H9 (cell line): ENCODE data around the gene SMPD2. TPM values are rescaled to one million over a fixed set of nuclear protein-coding genes. Genes with fewer than 3 reads are reported as not detected.

Source experiments
- DNase-seq: peaks from one replicate; pipeline ENCODE4 v3.0.0-alpha.2; 2017
- H2AFZ ChIP-seq: one replicate; pipeline ENCODE4 v1.6.1; 2013; ENCODE audit warnings: mild to moderate bottlenecking, low read length, control low read depth, moderate library complexity
- H2AK5ac ChIP-seq: 2 replicates; pipeline ENCODE4 v1.6.1; 2013; ENCODE audit warnings: low read length, control low read depth, mixed read lengths; ENCODE audit not compliant: insufficient read length
- H2BK120ac ChIP-seq: one replicate; pipeline ENCODE4 v1.6.1; 2013; ENCODE audit warnings: low read depth, mild to moderate bottlenecking, low read length, control low read depth, inconsistent platforms; ENCODE audit not compliant: poor library complexity, severe bottlenecking
- H2BK12ac ChIP-seq: 2 replicates; pipeline ENCODE4 v1.6.1; 2013; ENCODE audit warnings: low read length, control low read depth, mixed read lengths, low read depth; ENCODE audit not compliant: insufficient read length
- H2BK15ac ChIP-seq: 2 replicates; pipeline ENCODE4 v1.6.1; 2013; ENCODE audit warnings: low read depth, low read length, control low read depth
- H2BK20ac ChIP-seq: one replicate; pipeline ENCODE4 v1.6.1; 2013; ENCODE audit warnings: low read depth, mild to moderate bottlenecking, low read length, control low read depth, inconsistent platforms; ENCODE audit not compliant: poor library complexity, severe bottlenecking
- H2BK5ac ChIP-seq: 2 replicates; pipeline ENCODE4 v1.6.1; 2013; ENCODE audit warnings: low read length, control low read depth, mixed read lengths; ENCODE audit not compliant: insufficient read length
- H3K14ac ChIP-seq: 2 replicates; pipeline ENCODE4 v1.6.1; 2013; ENCODE audit warnings: low read length, control low read depth; ENCODE audit not compliant: insufficient read depth
- H3K18ac ChIP-seq: 2 replicates; pipeline ENCODE4 v1.6.1; 2013; ENCODE audit warnings: low read depth, mild to moderate bottlenecking, mixed read lengths, low read length, control low read depth; ENCODE audit not compliant: insufficient read length
- H3K23ac ChIP-seq: 2 replicates; pipeline ENCODE4 v1.6.1; 2013; ENCODE audit warnings: low read length, control low read depth, mixed read lengths, low read depth; ENCODE audit not compliant: insufficient read length
- H3K23me2 ChIP-seq: 2 replicates; pipeline ENCODE4 v1.6.1; 2013; ENCODE audit warnings: low read depth, mild to moderate bottlenecking, mixed read lengths, low read length, control low read depth; ENCODE audit not compliant: insufficient read length, poor library complexity, severe bottlenecking
- H3K27ac ChIP-seq: 2 replicates; pipeline ENCODE4 v1.5.1; 2013; ENCODE audit warnings: low read length, control low read depth, mixed read lengths, low read depth; ENCODE audit not compliant: insufficient read length
- H3K27me3 ChIP-seq: 2 replicates; pipeline ENCODE4 v1.6.1; 2013; ENCODE audit warnings: low read length, control low read depth, inconsistent platforms; ENCODE audit not compliant: insufficient read depth
- H3K4ac ChIP-seq: 2 replicates; pipeline ENCODE4 v1.6.1; 2013; ENCODE audit warnings: low read depth, mild to moderate bottlenecking, control low read depth, inconsistent platforms, low read length, moderate library complexity
- H3K4me1 ChIP-seq: 2 replicates; pipeline ENCODE4 v1.6.1; 2013; ENCODE audit warnings: low read length, control low read depth, inconsistent platforms; ENCODE audit not compliant: insufficient read depth
- H3K4me2 ChIP-seq: 2 replicates; pipeline ENCODE4 v1.6.1; 2013; ENCODE audit warnings: low read length, control low read depth, mixed read lengths; ENCODE audit not compliant: insufficient read length, insufficient read depth
- H3K56ac ChIP-seq: 2 replicates; pipeline ENCODE4 v1.6.1; 2013; ENCODE audit warnings: low read depth, mild to moderate bottlenecking, mixed read lengths, low read length, control low read depth; ENCODE audit not compliant: insufficient read length
- H3K79me1 ChIP-seq: 2 replicates; pipeline ENCODE4 v1.6.1; 2013; ENCODE audit warnings: low read depth, mild to moderate bottlenecking, moderate library complexity, low read length, control low read depth, inconsistent platforms; ENCODE audit not compliant: insufficient read depth, poor library complexity, severe bottlenecking
- H3K79me2 ChIP-seq: 2 replicates; pipeline ENCODE4 v1.6.1; 2013; ENCODE audit warnings: low read length, control low read depth, inconsistent platforms; ENCODE audit not compliant: insufficient read depth
- H3K9ac ChIP-seq: 2 replicates; pipeline ENCODE4 v1.6.1; 2013; ENCODE audit warnings: low read length, control low read depth, mixed read lengths; ENCODE audit not compliant: insufficient read length; ENCODE audit errors: extremely low read depth
- H3K9me3 ChIP-seq: one replicate; pipeline ENCODE4 v1.6.1; 2013; ENCODE audit warnings: low read depth, low read length, inconsistent platforms; ENCODE audit not compliant: control insufficient read depth
- H3T11ph ChIP-seq: one replicate; pipeline ENCODE4 v1.6.1; 2013; ENCODE audit warnings: mild to moderate bottlenecking, low read length, control low read depth, inconsistent platforms
- H4K20me1 ChIP-seq: one replicate; pipeline ENCODE4 v1.6.1; 2013; ENCODE audit not compliant: control insufficient read depth, insufficient read length, insufficient read depth
- H4K5ac ChIP-seq: 2 replicates; pipeline ENCODE4 v1.6.1; 2013; ENCODE audit warnings: low read depth, mild to moderate bottlenecking, mixed read lengths, low read length, control low read depth; ENCODE audit not compliant: insufficient read length
- H4K8ac ChIP-seq: replicated peaks from 2 replicates; pipeline ENCODE4 v1.6.1; 2013; ENCODE audit warnings: low read length, control low read depth, mixed read lengths, low read depth; ENCODE audit not compliant: insufficient read length
- H4K91ac ChIP-seq: 2 replicates; pipeline ENCODE4 v1.6.1; 2013; ENCODE audit warnings: low read depth, mild to moderate bottlenecking, moderate library complexity, mixed read lengths, low read length, control low read depth; ENCODE audit not compliant: insufficient read length
- H3K27ac Mint-ChIP-seq, 3 experiments: 2 replicates in 2 of 3; 3 replicates in 1 of 3; pipeline ENCODE4 v1.8.0; 2020 to 2021; ENCODE audit warnings: mixed read lengths in 3 of 3, mild to moderate bottlenecking in 1 of 3, moderate library complexity in 1 of 3
- H3K27me3 Mint-ChIP-seq: 2 replicates; pipeline ENCODE4 v1.8.0; 2021; ENCODE audit warnings: low read depth, mild to moderate bottlenecking, moderate library complexity, mixed read lengths
- H3K36me3 Mint-ChIP-seq, 3 experiments: 2 replicates in 2 of 3; 3 replicates in 1 of 3; pipeline ENCODE4 v1.8.0; 2020 to 2021; ENCODE audit warnings: low read depth in 3 of 3, mixed read lengths in 3 of 3; ENCODE audit not compliant: insufficient read depth in 1 of 3
- H3K4me1 Mint-ChIP-seq, 2 experiments: 2 replicates each; pipeline ENCODE4 v1.8.0; 2020; ENCODE audit warnings: mixed read lengths in 2 of 2
- H3K4me3 Mint-ChIP-seq, 2 experiments: 2 replicates in 1 of 2; 3 replicates in 1 of 2; pipeline ENCODE4 v1.8.0; 2020 to 2021; ENCODE audit warnings: mild to moderate bottlenecking in 2 of 2, mixed read lengths in 2 of 2, moderate library complexity in 1 of 2
- H3K9me3 Mint-ChIP-seq, 2 experiments: 2 replicates in 1 of 2; 3 replicates in 1 of 2; pipeline ENCODE4 v1.8.0; 2020; ENCODE audit warnings: mild to moderate bottlenecking in 2 of 2, mixed read lengths in 2 of 2, moderate library complexity in 1 of 2
- WGBS: extraction: QIAGEN DNeasy Blood & Tissue Kit; methylation state at CpG from one replicate; pipeline ENCODE4 v1.1.7; 2013; ENCODE audit warnings: missing lambda C conversion rate, low lambda C conversion rate, mixed read lengths; ENCODE audit not compliant: insufficient read length; ENCODE audit errors: extremely low coverage; 5-methylcytosine and 5-hydroxymethylcytosine counted together
- total RNA-seq: library from RNA; stranded (reverse); gene quantifications from 2 replicates; pipeline ENCODE4 v1.2.1, GENCODE V29; 2021
- TF ChIP-seq, protein P1 (sequence below): fragments of 200-600 bp; sonication (generic); conservative IDR thresholded peaks from 3 replicates; pipeline ENCODE4 v1.8.0; 2021; ENCODE audit warnings: antibody characterized with exemption, mild to moderate bottlenecking

SMPD2 gene
- total RNA-seq, 1 experiment from 2014 or later: 13.0 TPM

GRCh38 chr6:109446072-109446471 lies 5.5 kb downstream of the SMPD2 start:
- Histone ChIP-seq H4K5ac (no peak overlapping the region), H3K56ac (no peak overlapping the region), H3K79me2 (no peaks in the 10 kb centered on the region), H2BK15ac (no peak overlapping the region), H2AK5ac (no peak overlapping the region), H4K91ac (no peak overlapping the region), H3K4ac (no peak overlapping the region), H2BK120ac (no peak overlapping the region), H3K79me1 (no peaks in the 10 kb centered on the region), H2BK5ac (no peak overlapping the region), H3K9ac (no peak overlapping the region), H3K27me3 (no peaks in the 10 kb centered on the region), H4K20me1 (no peaks in the 10 kb centered on the region), H3K14ac (no peak overlapping the region), H3K9me3 (no peaks in the 10 kb centered on the region), H3K4me1 (peaks cover 3% of the 10 kb centered on the region; the same call in 1 of the 2 replicates), H2AFZ (no peak overlapping the region), H3K23ac (no peak overlapping the region), H3K27ac (no peak overlapping the region), H3K4me2 (no peak overlapping the region), H3K18ac (no peak overlapping the region), H2BK20ac (no peak overlapping the region), H3K23me2 (peaks cover 5% of the 10 kb centered on the region), H2BK12ac (no peak overlapping the region), H4K8ac (no peak overlapping the region), H3T11ph (no peak overlapping the region)
- no peak overlapping the region for H3K27ac Mint-ChIP-seq
- H3K4me3 Mint-ChIP-seq: no peak overlapping the region
- TF ChIP-seq, protein P1, sequence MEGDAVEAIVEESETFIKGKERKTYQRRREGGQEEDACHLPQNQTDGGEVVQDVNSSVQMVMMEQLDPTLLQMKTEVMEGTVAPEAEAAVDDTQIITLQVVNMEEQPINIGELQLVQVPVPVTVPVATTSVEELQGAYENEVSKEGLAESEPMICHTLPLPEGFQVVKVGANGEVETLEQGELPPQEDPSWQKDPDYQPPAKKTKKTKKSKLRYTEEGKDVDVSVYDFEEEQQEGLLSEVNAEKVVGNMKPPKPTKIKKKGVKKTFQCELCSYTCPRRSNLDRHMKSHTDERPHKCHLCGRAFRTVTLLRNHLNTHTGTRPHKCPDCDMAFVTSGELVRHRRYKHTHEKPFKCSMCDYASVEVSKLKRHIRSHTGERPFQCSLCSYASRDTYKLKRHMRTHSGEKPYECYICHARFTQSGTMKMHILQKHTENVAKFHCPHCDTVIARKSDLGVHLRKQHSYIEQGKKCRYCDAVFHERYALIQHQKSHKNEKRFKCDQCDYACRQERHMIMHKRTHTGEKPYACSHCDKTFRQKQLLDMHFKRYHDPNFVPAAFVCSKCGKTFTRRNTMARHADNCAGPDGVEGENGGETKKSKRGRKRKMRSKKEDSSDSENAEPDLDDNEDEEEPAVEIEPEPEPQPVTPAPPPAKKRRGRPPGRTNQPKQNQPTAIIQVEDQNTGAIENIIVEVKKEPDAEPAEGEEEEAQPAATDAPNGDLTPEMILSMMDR: no peak
- DNase-seq: no peak
- H3K36me3 Mint-ChIP-seq: peaks cover 22 to 71% (median 55%) of the 10 kb centered on the region in 3 experiments
- H3K4me1 Mint-ChIP-seq: peaks cover 12% of the 10 kb centered on the region in 2 experiments
- H3K27me3 Mint-ChIP-seq: no peaks in the 10 kb centered on the region
- H3K9me3 Mint-ChIP-seq: no peaks in the 10 kb centered on the region; a peak in 1 of 5 replicates
- WGBS: no CpG with 5 or more reads among the region's 15 CpGs
